Right ventricle myocardium inferior (tissue), 1 donor: Measurements from ENCODE around the gene TGFB1. TPM values are rescaled to one million over a fixed set of nuclear protein-coding genes. Genes with fewer than 3 reads are reported as not detected.
A peak's percentile ranks its signal among the peaks of the same experiment; 100 is the strongest.
"Not testable (repeated sequence)": the region's sequence is repeated elsewhere in the genome, so short reads cannot be mapped to it uniquely, and the experiment has no call there.

Experiments
- ATAC-seq: fragments of 200-7000 bp; cut with Tn5 transposase; one replicate; pipeline ENCODE4 v1.9.1; 2020; ENCODE audit warnings: mild to moderate bottlenecking, moderate library complexity
- DNase-seq: peaks from one replicate; pipeline ENCODE4 v3.0.0; 2021; ENCODE audit errors: missing footprints
- intact Hi-C: fragments of 100-400 bp; cut with DNase I; formaldehyde crosslinking; loops from one replicate; pipeline ENCODE4 v1.11.0; 2022
- long read RNA-seq: library from polyadenylated mRNA; unstranded; transcript quantifications from one replicate; pipeline ENCODE4 v2.0.0, GENCODE V29; 2021
- total RNA-seq: library from RNA; stranded (reverse); fragmentation: NEBNext Ultra II Directional; extraction: Animal tissue kit (Norgen Biotek cat#: 25700); gene quantifications from one replicate; pipeline ENCODE4 v1.2.1, GENCODE V29; 2021
- donor health status: DM: no; HTN: yes; CAD: no; lungs with severe emphysema.

Gene TGFB1
- total RNA-seq: 15.0 TPM
- long read RNA-seq, transcript TGFB1-201 (7 exons, 2,769 nt): major isoform, 26 of 29 reads
- long read RNA-seq, partial matches to known transcripts: 0 of 29 reads
- long read RNA-seq, other reads (novel, unspliced or antisense): 3 of 29 reads

DNA sequence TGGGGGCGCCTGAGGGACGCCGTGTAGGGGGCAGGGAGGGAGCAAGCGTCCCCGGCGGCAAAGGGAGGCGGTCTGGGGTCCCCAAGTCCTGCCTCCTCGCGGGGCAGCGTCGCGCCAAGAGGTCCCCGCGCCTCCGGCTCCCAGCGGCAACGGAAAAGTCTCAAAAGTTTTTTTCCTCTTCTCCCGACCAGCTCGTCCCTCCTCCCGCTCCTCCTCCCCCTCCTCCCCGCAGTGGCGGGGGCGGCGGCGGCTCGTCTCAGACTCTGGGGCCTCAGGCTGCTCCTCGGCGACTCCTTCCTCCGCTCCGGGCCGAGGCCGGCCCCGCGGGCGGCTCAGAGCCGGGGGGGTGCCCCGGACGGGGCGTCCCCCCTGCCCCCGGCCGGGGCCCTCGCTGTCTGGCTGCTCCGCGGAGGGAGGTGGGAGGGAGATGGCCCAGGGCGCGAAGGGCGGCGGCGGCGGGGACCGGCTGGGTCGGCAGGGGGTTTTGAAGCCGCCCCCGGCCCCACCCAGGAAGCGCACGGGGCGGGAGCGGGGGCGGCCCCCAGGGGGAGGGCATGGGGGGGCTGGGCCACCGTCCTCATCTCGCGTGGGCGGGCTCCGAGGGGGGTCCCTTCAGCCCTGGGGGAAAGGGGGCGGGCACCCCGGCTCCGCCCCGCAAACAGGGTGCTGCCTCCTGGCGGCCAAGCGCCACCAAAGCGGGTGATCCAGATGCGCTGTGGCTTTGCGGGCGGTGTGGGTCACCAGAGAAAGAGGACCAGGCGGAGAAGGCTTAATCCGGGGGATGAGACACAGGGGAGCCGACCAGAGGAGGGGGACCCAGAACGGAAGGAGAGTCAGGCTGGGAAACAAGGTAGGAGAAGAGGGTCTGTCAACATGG is at the start of gene TGFB1:
Gene TGFB1, minus strand, starts transcription at position 457 of the 877 bp plus-strand sequence. CDS start 878 bp downstream, outside the sequence.
- ATAC-seq: peak; percentile 78
- intact Hi-C loops: loop anchor here (5.0 kb wide), 1 partner anchor 151 kb away; no protein-coding TSS in a partner anchor

DNA sequence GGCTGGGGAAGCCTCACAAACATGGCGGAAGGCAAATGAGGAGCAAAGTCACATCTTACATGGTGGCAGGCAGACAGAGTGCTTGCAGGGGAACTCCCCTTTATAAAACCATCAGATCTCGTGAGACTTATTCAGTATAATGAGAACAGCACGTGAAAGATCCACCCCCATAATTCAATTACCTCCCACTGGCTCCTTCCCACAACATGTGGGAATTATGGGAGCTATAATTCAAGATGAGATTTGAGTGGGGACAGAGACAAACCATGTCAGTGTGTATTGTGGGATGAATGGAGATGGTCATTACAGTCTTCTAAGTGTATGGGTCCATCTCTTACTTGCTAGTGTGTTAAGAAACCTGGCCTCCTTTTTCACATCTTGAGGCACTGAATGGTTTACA is 48.3 kb upstream of the TGFB1 start:
- ATAC-seq (no peak), DNase-seq (no peak)
- intact Hi-C loops: no loop called here

More for the DNA sequence above, at the start of gene TGFB1:
- peak; percentile 96 for DNase-seq

DNA sequence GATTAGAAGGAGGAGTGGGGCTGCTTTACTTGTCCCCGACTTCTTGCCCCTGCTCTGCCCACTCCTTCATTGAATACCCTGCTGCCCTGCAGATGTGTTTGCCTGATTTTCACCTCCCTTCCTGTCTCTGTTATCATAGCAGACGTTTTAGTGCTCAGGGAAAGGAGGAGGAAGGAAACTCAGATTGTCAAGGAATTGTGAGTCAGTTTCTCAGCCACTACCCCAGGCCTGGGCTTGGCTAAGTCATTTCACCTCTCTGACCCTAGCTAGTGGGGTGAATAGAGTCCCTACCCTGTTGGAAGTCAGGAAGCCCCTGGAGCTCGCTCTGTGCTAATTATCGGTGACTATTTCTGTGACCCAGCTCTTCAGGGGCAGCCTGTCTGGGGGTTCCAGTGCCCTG is 47.8 kb upstream of the TGFB1 start:
- intact Hi-C loops: no loop called here
- no peak for DNase-seq

DNA sequence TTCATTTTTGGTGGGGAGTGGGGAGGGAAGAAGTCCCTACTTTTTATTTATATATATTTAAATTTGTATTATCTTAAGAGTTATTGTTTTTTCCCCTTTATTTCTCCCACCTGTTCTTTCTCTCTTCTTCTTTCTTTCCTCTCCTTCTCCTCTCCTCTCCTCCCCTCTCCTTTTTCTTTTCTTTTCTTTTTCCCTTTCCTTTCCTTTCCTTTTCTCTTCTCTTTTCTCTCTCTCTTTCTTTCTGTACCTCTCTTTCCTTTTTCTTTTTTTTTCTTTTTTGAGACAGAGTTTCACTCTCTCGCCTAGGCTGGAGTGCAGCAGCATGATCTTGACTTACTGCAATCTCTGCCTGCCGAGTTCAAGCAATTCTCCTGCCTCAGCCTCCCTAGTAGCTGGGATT is 45.8 kb upstream of the TGFB1 start:
- ATAC-seq (no peak), DNase-seq (no peak)
- intact Hi-C loops: no loop called here

More for the DNA sequence above, 47.8 kb upstream of the TGFB1 start:
- ATAC-seq: no peak

DNA sequence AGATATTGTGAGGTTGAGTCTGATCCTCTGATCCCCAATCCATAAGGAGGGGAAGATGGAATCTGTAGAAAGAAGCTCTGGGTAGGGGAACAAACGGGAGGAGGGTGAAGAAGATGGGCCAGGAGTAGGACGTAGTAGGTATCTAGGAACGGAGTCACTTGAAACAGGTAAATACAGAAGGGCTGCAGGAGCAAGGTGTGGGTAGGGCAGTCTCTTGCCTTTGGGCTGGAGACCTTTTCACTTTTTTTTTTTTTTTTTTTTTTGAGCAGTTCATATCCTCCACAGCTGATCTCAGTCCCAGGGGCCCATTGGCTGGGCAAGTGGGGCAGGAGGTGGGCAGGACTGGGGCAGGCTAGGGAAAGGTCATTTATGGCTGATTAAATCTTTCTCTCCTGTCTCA is 45.4 kb upstream of the TGFB1 start:
- intact Hi-C loops: no loop called here
- DNase-seq (no peak), ATAC-seq (no peak)

DNA sequence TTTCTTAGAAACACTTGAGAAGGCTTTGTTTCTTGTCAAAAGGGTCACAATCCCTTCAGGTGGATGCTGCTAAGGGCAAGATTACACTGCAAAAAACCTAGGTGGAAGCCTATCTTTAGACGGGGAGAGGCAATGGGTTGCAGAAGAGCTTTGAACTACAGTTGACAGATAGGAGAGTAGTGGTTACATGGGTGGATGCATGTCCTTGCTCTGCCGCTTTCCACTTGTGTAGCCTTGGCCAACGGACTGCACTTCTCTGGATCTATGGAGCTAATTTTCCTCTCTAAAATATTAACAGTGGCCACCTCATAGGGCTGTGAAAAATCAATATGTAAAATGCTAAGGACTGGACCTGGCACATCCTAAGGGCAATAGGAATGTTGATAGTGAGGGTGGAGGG is 44.9 kb upstream of the TGFB1 start:
- DNase-seq (no peak), ATAC-seq (no peak)
- intact Hi-C loops: no loop called here

DNA sequence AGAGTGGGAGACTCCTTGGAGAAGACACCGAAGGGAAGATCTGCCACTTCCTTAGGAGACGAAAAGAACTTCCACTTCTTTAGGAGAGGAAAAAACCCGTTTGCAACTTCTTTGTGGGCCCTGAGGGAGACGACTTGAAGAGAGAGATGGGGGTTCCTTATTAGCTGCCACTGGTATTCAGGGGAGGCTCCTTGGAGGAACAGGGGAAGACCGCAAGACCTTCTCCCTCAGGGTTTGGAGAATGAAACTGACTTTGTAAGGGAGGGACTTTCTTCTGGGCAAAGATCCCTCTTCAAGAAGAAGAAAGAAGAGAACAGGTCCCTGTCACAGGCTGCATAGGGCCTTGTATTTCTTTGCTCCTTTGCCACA is 44.3 kb upstream of the TGFB1 start:
- intact Hi-C loops: no loop called here
- DNase-seq (no peak), ATAC-seq (no peak)

DNA sequence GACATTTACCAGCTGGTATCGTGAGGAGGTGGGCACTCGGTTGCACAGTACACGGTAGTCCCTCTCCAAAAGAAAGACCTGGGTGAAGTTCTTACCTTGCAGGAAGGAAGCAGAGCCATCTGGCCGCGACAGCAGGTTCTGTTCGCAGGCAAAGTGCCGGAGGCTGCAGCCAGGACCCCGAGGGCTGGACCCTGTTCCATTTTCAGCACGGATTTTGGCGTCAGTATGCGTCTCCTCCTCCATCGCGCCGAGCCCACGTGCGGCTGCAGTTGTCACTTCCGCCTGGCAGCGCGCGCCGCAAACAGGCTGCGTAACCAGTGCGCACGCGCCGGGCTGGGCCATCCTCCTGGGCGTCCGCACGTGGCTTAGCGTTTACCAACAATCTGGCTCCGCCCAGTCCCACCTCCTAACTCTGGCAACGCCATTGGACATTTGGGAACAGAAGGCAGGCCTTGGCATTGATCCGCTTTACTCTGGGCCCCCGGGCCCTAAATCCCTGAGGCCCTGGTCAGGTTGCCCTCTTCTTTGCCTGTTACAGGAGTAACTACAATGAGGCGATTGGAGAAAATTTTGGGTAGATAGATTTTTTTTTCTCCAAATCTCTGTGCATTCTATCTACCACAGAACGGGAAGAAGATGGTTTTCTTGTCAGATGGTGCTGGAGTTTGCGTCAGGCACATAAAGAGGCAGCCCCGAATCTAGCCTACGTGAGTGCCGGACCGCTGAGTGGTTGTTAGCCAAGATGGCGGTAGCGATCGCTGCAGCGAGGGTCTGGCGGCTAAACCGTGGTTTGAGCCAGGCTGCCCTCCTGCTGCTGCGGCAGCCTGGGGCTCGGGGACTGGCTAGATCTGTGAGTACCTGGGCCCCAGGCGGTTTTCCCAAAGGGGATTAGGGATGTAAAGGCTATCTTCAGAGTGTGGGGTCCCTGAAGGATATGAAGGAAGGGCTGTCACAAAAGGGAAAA is 43.6 kb upstream of the TGFB1 start, which contains the start of the genes BCKDHA and EXOSC5:
Gene BCKDHA, plus strand, starts transcription at position 733 of the 964 bp plus-strand sequence. Its CDS starts 10 bp downstream, at position 743.
Gene EXOSC5, minus strand, starts transcription at position 274 of the 964 bp plus-strand sequence. Its CDS starts 31 bp downstream, at position 243.
- DNase-seq: peak; percentile 99
- ATAC-seq: peak; percentile 98
- intact Hi-C loops: loop anchor here (1.0 to 2.0 kb wide), 2 partner anchors 33 to 41 kb away; partner anchors contain the start of genes B9D2 and DMAC2

DNA sequence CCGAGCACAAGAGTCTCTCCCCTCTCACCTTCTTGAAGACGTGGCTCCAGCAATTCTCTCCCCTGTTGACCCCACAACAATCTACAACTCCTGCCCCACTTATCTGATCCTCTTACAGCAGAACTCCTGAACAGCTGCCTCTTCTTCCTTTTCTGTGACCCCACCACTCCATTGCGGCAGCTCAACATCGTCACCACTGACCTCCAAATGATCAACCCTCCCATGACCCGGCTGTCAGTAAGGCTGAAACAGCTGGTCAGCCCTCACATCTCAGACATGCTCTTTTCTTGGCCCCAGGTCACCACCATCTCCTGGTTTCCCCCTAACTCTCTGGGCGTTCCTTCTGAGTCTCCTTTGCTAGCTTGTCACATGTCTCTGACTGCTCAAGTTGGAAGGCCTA is 41.6 kb upstream of the TGFB1 start:
- ATAC-seq (no peak), DNase-seq (no peak)
- intact Hi-C loops: no loop called here

DNA sequence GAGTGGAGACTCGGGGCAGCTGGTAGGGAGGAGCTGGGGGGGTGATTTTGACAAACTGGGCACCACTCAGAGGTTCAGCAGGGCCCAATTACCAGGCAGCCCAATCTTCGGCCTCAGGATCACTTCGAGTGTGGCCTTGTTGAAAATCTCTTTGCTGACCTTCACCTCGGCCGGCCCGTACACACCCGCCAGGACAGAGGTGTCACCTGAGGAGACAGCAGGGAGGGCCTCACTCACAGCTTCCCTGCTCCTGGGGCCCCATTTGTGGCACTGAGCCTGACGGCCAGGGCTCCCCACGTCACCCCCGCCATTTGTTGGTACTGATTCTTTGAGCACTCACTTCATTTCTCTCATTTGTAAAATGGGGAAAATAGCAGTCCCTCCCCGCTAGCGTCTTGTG is 39.1 kb upstream of the TGFB1 start:
- no peak for ATAC-seq
- intact Hi-C loops: no loop called here
- no peak for DNase-seq

DNA sequence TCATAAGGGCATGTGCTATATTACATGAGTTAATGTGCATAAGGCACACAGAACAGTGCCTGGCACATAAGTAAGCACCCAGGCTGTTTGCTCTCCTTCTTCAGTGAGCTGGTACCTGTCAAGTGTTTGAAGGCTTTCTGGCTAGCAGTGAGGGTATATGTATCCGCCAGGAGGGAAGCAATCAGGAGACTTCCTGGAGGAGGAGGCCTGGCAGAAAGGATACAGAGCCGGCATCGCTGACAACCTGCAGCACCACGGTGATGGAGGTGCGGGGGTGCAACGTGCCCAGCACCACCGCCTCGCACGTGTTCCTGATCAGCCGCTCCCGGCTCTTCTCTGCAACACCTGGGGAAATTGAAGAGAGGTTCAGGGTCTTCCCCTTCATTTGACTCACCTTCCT is 37.9 kb upstream of the TGFB1 start:
- ATAC-seq: no peak
- no peak for DNase-seq
- intact Hi-C loops: no loop called here

DNA sequence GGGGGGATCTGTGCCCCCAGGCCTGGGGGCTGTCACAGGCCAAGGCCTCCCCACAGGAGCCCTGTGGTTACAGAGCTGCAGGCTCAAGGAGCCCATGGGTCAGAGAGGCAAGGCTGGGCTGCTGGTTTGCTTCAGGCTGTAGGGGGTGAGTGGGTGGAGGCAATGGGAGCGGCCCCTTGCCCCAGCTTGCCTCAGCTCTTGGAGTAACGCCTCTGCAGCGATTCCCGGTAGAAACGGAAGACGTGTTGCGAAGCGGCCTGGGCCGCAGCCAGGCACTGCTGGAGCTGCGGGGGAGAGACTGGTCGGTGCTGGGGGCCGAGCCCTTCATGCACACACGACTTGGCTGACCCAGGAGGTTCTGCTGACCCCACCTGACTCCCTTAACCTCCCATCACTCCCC is 32.7 kb upstream of the TGFB1 start:
- DNase-seq (no peak), ATAC-seq (peak; percentile 37)
- intact Hi-C loops: no loop called here

DNA sequence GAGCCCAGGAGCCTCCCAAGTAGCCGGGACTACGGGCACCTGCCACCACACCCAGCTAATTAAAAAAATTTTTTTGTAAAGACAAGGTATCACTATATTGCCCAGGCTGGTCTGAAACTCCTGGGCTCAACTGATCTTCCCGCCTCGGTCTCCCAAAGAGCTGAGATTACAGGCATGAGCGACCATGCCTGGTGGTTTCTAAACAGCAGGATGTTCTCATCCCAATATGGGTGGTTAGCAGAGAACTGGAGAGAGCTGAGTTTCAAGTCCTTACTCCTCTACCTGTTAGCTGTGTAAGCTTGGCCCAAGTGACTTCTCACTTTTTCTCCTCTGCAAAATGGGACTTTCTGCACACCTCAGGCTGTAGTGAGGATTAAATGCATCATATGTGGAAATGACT is 30.6 kb upstream of the TGFB1 start:
- ATAC-seq: no peak

DNA sequence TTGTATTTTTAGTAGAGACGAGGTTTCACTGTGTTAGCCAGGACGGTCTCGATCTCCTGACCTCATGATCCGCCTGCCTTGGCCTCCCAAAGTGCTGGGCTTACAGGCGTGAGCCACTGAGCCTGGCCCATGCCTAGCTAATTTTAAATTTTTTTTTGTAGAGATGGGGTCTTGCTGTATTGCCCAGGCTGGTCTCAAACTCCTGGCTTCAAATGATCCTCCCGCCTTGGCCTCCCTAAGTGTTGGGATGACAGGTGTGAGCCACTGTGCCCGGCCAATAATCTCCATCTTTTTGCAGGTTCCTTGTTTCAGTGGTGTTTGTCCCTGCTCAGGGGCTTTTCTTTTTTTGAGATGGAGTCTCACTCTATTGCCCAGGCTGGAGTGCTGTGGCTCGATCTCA is 27.8 kb upstream of the TGFB1 start:
- intact Hi-C loops, DNase-seq, ATAC-seq: not testable (repeated sequence)

More for the DNA sequence above, 30.6 kb upstream of the TGFB1 start:
- no peak for DNase-seq
- intact Hi-C loops: no loop called here

DNA sequence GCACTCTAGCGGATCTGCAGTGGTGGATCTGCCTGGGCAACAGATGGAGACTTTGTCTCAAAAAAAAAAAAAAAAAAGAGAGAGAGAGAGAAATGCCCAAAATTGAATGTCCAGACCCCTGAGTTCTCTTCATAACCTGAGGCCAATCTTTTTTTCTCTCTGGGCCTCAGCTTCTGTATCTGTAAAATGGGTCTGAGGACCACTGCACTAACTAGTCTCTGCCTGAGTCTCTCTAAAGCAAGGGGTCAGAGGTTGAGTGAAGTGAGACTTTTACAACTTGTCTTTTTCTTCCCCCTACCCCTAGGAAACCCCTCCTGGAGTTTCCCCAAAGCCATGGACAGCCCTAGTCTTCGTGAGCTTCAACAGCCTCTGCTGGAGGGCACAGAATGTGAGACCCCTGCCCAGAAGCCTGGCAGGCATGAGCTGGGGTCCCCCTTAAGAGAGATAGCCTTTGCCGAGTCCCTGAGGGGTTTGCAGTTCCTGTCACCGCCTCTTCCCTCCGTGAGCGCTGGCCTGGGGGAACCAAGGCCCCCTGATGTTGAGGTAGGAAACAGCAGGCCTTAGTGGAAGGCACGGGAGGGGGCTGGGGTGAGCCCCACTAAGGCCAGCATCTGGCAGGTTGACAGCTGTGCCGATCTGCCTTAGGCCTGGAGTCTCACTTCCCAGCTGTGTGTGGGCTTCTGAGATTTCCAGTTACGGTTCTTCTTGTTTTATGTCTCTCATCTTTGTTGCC is 24.4 kb upstream of the TGFB1 start:
- ATAC-seq (no peak), DNase-seq (no peak)
- intact Hi-C loops: no loop called here

DNA sequence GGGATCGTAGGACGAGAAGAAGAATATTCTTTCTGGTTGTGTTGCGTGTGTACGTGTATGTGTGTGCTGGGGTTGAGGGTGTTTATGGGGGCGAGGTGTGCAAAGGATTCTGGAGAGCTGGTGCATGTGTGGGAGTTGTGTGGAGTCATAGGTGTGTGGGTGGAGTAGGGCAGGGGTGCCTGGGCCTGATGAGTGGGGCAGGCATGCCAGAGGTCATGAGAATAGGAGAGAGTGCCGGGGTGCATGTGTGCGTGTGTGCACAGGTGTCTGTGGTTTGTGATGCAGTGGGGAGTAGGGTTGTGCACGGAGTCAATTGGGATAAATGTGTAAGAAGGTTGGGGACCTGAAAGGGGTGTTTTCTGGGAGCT is 23.3 kb upstream of the TGFB1 start:
- DNase-seq: no peak
- no peak for ATAC-seq
- intact Hi-C loops: no loop called here

DNA sequence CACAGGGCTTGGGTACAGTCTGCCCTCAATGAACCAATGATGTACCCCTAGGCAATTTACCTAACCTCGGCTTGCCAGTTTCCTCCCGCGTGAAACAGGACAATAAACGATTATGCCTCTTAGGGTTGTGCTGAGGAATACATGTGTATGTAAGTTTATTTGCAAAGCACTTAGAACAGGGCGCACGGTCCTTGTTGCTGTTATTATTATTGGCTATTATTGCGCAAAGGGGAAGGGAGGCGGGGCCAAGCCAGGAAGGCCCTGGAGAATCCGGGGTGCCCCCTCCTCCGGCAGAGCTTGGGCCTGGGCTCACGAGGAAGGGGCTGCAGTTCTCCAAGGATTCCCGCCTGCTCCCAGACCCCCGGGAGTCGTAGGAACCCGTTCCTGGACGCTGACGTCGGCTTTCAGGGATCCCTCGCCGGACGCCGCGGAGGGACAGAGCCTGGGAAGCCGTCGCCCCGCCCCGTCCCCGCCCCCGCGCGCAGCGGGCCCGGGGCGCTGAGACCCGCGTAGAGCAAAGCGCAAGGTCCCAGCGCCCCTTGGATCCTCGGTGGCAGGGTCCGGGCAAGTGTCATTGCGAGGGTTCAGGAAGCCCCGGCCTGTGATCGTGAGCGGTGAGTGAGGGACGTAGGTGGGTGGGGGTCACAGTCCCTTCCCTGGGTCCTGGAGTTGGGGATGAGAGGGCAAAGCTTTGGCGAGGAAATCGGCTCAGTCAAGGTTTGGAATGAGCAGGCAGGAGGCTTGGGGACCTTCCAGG is 22.7 kb upstream of the TGFB1 start, which contains the start of gene TMEM91:
Gene TMEM91, plus strand, starts transcription at position 293 of the 757 bp plus-strand sequence. CDS start 1,777 bp downstream, outside the sequence.
- DNase-seq (peak; percentile 75), ATAC-seq (peak; percentile 47)
- intact Hi-C loops: no loop called here

DNA sequence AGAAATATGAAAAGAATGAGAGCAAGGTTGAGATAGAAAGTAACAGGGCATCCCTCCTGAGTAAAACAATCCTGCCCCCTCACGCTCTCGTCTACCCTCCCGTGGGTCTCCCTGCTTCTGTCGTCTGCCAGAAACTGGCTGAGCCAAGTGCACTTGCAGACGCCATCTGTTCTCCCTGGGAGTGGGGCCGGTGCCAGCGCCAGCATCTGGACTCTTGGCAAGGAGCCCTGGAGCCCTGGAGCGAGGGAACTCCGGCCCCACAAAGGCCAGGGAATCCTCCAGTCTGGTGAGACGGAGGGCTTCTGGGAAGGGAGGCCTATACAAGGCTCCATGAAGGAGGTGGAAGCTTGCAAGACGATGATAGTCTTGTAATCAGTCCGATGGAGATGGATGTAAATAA is 20.3 kb upstream of the TGFB1 start:
- peak; percentile 92 for DNase-seq
- peak; percentile 86 for ATAC-seq
- intact Hi-C loops: no loop called here
